ENCODE measurements around the gene PRKAR2B. TPM values are rescaled to one million over a fixed set of nuclear protein-coding genes. Genes with fewer than 3 reads are reported as not detected.

Gene PRKAR2B
- total and polyA plus RNA-seq, 2 of the 4 experiments (the other 2 are of a cell fraction) = 3.0 to 3.1 TPM

GRCh38 chr7:107173191-107173590 lies 128.7 kb downstream of the PRKAR2B start:
- Histone ChIP-seq H3K4me3 (ENCODE audit: insufficient read depth, low read depth, low read length) (no peak overlapping the region), H3K23ac (ENCODE audit: low read depth, low read length) (no peak overlapping the region), H3K14ac (replicated peaks; ENCODE audit: low read depth, low read length) (no peak overlapping the region), H3K18ac (ENCODE audit: low read depth, low read length) (no peak overlapping the region), H3K9ac (ENCODE audit: low read depth, low read length) (no peak overlapping the region), H4K5ac (ENCODE audit: low read depth, low read length) (no peak overlapping the region), H3K4me2 (ENCODE audit: low read depth, low read length) (no peak overlapping the region), H3K9me3 (ENCODE audit: control insufficient read depth, insufficient read depth, low read length) (no peaks in the 10 kb centered on the region), H2BK120ac (ENCODE audit: low read depth, low read length) (no peak overlapping the region), H4K8ac (ENCODE audit: low read depth in 2 of 2, low read length in 2 of 2) (no peak overlapping the region), H3K4ac (ENCODE audit: low read depth, low read length) (no peak overlapping the region), H4K20me1 (ENCODE audit: insufficient read depth, low read length) (peaks cover 33% of the 10 kb centered on the region), H2AK9ac (replicated peaks; ENCODE audit: low read depth, low read length, poor library complexity) (no peak overlapping the region), H3K27ac (ENCODE audit: insufficient read depth, low read length) (no peak overlapping the region), H2AK5ac (ENCODE audit: low read depth, low read length) (no peak overlapping the region), H2AFZ (replicated peaks; ENCODE audit: low read length, poor library complexity) (no peak overlapping the region), H3K9me1 (ENCODE audit: insufficient read depth, low read length) (no peaks in the 10 kb centered on the region), H2BK5ac (ENCODE audit: low read depth, low read length, poor library complexity, severe bottlenecking) (no peak overlapping the region), H2BK20ac (ENCODE audit: low read depth, low read length) (no peak overlapping the region), H3K36me3 (ENCODE audit: control insufficient read depth, insufficient read depth, low read length) (peaks cover 3% of the 10 kb centered on the region), H4K91ac (ENCODE audit: insufficient read depth, low read depth, low read length) (no peak overlapping the region), H3K4me1 (ENCODE audit: control insufficient read depth, insufficient read depth, low read length) (peaks cover 3% of the 10 kb centered on the region; the same call in 1 of the 2 replicates), H3K56ac (ENCODE audit: extremely low read depth, insufficient read depth, low read length) (no peak overlapping the region), H3K79me1 (ENCODE audit: low read depth in 1 of 2, low read length in 2 of 2) (peaks cover 14 to 54% of the 10 kb centered on the region in 2 experiments), H3K27me3 (ENCODE audit: control insufficient read depth, insufficient read depth, low read length) (no peaks in the 10 kb centered on the region), H2BK15ac (ENCODE audit: low read depth, low read length) (no peak overlapping the region)
- DNase-seq (no peak), ATAC-seq (ENCODE audit: low read depth) (no peak)
- dilution Hi-C loops (cut with HindIII; ENCODE audit: low sequenced_read_pairs, unreplicated experiment) (no loop called here), intact Hi-C loops (cut with micrococcal nuclease) (no loop called here), in situ Hi-C loops (cut with MboI; ENCODE audit: low sequenced_read_pairs) (no loop called here)
- WGBS, 2 experiments (ENCODE audit: extremely low coverage in 2 of 2, insufficient read length in 1 of 2) = no CpG with 5 or more reads among the region's 2 CpGs
- POLR2A ChIA-PET (ENCODE audit: unreplicated experiment) = no interaction called here
- BruUV-seq (replicated peaks) = no TSS peak
- no peak for TF ChIP-seq SMC3 (IDR thresholded peaks at IDR 0.05; ENCODE audit: low read depth, low read length)
- TF ChIP-seq POLR2A (IDR thresholded peaks at IDR 0.05; ENCODE audit: low read depth, low read length) = no peak
- no peak for TF ChIP-seq NFE2L2 (IDR thresholded peaks at IDR 0.05; ENCODE audit: low read depth, low read length)
- TF ChIP-seq USF2 (IDR thresholded peaks at IDR 0.05; ENCODE audit: low read depth, low read length) = no peak
- TF ChIP-seq RAD21 (IDR thresholded peaks at IDR 0.05; ENCODE audit: low read length) = no peak
- TF ChIP-seq RFX5 (IDR thresholded peaks at IDR 0.05; ENCODE audit: low read depth, low read length) = no peak
- TF ChIP-seq CEBPB (IDR thresholded peaks at IDR 0.05; ENCODE audit: low read depth, low read length) = no peak
- TF ChIP-seq CHD1 (IDR thresholded peaks at IDR 0.05; ENCODE audit: low read depth, low read length) = no peak
- TF ChIP-seq BHLHE40 (IDR thresholded peaks at IDR 0.05; ENCODE audit: low read depth, low read length) = no peak
- TF ChIP-seq ELK1 (IDR thresholded peaks at IDR 0.05; ENCODE audit: borderline replicate concordance, low read depth, low read length) = no peak
- TF ChIP-seq CTCF (conservative IDR thresholded peaks at IDR 0.05; ENCODE audit: low read depth, low read length) = no peak
- TF ChIP-seq MAZ (IDR thresholded peaks at IDR 0.05; ENCODE audit: borderline replicate concordance, low read depth, low read length) = no peak
- no peak for TF ChIP-seq RCOR1 (IDR thresholded peaks at IDR 0.05; ENCODE audit: insufficient replicate concordance, low read length)
- no peak for TF ChIP-seq MXI1 (IDR thresholded peaks at IDR 0.05; ENCODE audit: borderline replicate concordance, low read depth, low read length)
- TF ChIP-seq MAFK (IDR thresholded peaks at IDR 0.05; ENCODE audit: low read depth, low read length) = no peak
- no peak for TF ChIP-seq FOS (IDR thresholded peaks at IDR 0.05; ENCODE audit: low read depth, low read length)
- CTCF ChIA-PET = no interaction called here

Data from IMR-90 (cell line).